Liver (tissue), 3 donors: ENCODE results near the gene BACH2.

Source experiments
- CTCF ChIP-seq: fragments of 150-350 bp; IDR thresholded peaks from 2 replicates; pipeline ENCODE4 v1.5.1; 2017; ENCODE audit warnings: improper control_type of control experiment, low read depth, low read length; ENCODE audit not compliant: missing input control
- EGR1 ChIP-seq, 2 donors: IDR thresholded peaks; 2 replicates each; pipeline ENCODE4 v1.6.1; 2016 to 2018; ENCODE audit warnings: antibody characterized with exemption in 2 of 2, low read depth in 2 of 2
- FOXA2 ChIP-seq: IDR thresholded peaks from 2 replicates; pipeline ENCODE4 v1.6.1; 2016; ENCODE audit warnings: antibody characterized with exemption
- HNF4G ChIP-seq: IDR thresholded peaks from 2 replicates; pipeline ENCODE4 v1.6.1; 2016; ENCODE audit warnings: antibody characterized with exemption
- JUND ChIP-seq, 2 donors: IDR thresholded peaks; 2 replicates each; pipeline ENCODE4 v1.6.1; 2016; ENCODE audit warnings: antibody characterized with exemption in 2 of 2
- MAX ChIP-seq: IDR thresholded peaks from 2 replicates; pipeline ENCODE4 v1.6.1; 2016; ENCODE audit warnings: antibody characterized with exemption
- RAD21 ChIP-seq, 2 donors: IDR thresholded peaks; 2 replicates each; pipeline ENCODE4 v1.6.1; 2016; ENCODE audit warnings: antibody characterized with exemption in 2 of 2, mild to moderate bottlenecking in 2 of 2
- RXRA ChIP-seq, 2 donors: IDR thresholded peaks; 2 replicates each; pipeline ENCODE4 v1.6.1; 2017 to 2018; ENCODE audit warnings: antibody characterized with exemption in 2 of 2, mild to moderate bottlenecking in 1 of 2
- SP1 ChIP-seq: IDR thresholded peaks from 2 replicates; pipeline ENCODE4 v1.6.1; 2018; ENCODE audit warnings: antibody characterized with exemption, mild to moderate bottlenecking
- YY1 ChIP-seq: IDR thresholded peaks from 2 replicates; pipeline ENCODE4 v1.6.1; 2016; ENCODE audit warnings: antibody characterized with exemption, mild to moderate bottlenecking
- ZBTB33 ChIP-seq: IDR thresholded peaks from 2 replicates; pipeline ENCODE4 v1.6.1; 2016; ENCODE audit warnings: antibody characterized with exemption
- TF ChIP-seq, protein P1 (sequence below): IDR thresholded peaks from 2 replicates; pipeline ENCODE4 v1.6.1; 2016; ENCODE audit warnings: antibody characterized with exemption, mild to moderate bottlenecking
- donor health status: healthy.
- donor health status: healthy.

GRCh38 chr6:90311569-90311968 is 14.9 kb upstream of the BACH2 start:
- TF ChIP-seq CTCF, result no peak
- TF ChIP-seq EGR1 (IDR thresholded peaks at IDR 0.05; ENCODE audit: low read depth in 2 of 2), result no peak
- no peak for TF ChIP-seq SP1
- no peak for TF ChIP-seq MAX
- no peak for TF ChIP-seq RAD21 (IDR thresholded peaks at IDR 0.05)
- TF ChIP-seq YY1, result no peak
- no peak for TF ChIP-seq ZBTB33
- TF ChIP-seq, protein P1, sequence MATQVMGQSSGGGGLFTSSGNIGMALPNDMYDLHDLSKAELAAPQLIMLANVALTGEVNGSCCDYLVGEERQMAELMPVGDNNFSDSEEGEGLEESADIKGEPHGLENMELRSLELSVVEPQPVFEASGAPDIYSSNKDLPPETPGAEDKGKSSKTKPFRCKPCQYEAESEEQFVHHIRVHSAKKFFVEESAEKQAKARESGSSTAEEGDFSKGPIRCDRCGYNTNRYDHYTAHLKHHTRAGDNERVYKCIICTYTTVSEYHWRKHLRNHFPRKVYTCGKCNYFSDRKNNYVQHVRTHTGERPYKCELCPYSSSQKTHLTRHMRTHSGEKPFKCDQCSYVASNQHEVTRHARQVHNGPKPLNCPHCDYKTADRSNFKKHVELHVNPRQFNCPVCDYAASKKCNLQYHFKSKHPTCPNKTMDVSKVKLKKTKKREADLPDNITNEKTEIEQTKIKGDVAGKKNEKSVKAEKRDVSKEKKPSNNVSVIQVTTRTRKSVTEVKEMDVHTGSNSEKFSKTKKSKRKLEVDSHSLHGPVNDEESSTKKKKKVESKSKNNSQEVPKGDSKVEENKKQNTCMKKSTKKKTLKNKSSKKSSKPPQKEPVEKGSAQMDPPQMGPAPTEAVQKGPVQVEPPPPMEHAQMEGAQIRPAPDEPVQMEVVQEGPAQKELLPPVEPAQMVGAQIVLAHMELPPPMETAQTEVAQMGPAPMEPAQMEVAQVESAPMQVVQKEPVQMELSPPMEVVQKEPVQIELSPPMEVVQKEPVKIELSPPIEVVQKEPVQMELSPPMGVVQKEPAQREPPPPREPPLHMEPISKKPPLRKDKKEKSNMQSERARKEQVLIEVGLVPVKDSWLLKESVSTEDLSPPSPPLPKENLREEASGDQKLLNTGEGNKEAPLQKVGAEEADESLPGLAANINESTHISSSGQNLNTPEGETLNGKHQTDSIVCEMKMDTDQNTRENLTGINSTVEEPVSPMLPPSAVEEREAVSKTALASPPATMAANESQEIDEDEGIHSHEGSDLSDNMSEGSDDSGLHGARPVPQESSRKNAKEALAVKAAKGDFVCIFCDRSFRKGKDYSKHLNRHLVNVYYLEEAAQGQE, result no peak
- TF ChIP-seq JUND (IDR thresholded peaks at IDR 0.05), result no peak
- no peak for TF ChIP-seq HNF4G
- no peak for TF ChIP-seq FOXA2
- TF ChIP-seq RXRA (IDR thresholded peaks at IDR 0.05), result no peak
